GM12891 (cell line): ENCODE data around the gene NDUFAF8.
A peak's percentile ranks its signal among the peaks of the same experiment; 100 is the strongest.

Source experiments
- DNase-seq: peaks from one replicate; pipeline ENCODE4 v3.0.0; 2011; ENCODE audit warnings: low spot score; ENCODE audit not compliant: insufficient read length
- FAIRE-seq: peaks from 2 replicates; lab custom pipeline; 2011; peaks lifted over from hg19 to GRCh38; lab: Jason Lieb, UNC
- PAX5 ChIP-seq: IDR thresholded peaks from 2 replicates; pipeline ENCODE4 v1.6.1; 2011; ENCODE audit warnings: low read length, moderate library complexity, mild to moderate bottlenecking; ENCODE audit not compliant: insufficient read depth, severe bottlenecking
- POLR2A ChIP-seq: IDR thresholded peaks from 2 replicates; pipeline ENCODE4 v1.6.1; 2011; ENCODE audit warnings: low read depth, low read length, control low read depth
- POLR2AphosphoS5 ChIP-seq: IDR thresholded peaks from 2 replicates; pipeline ENCODE4 v1.6.1; 2011; ENCODE audit warnings: low read depth, low read length, control low read depth
- POU2F2 ChIP-seq: IDR thresholded peaks from 2 replicates; pipeline ENCODE4 v1.6.1; 2011; ENCODE audit warnings: low read depth, mild to moderate bottlenecking, control low read depth, low read length, moderate library complexity
- SPI1 ChIP-seq: IDR thresholded peaks from 2 replicates; pipeline ENCODE4 v1.6.1; 2011; ENCODE audit warnings: low read depth, low read length, control low read depth
- TAF1 ChIP-seq: IDR thresholded peaks from 2 replicates; pipeline ENCODE4 v1.6.1; 2011; ENCODE audit warnings: low read depth, low read length, control low read depth

Gene NDUFAF8

DNA sequence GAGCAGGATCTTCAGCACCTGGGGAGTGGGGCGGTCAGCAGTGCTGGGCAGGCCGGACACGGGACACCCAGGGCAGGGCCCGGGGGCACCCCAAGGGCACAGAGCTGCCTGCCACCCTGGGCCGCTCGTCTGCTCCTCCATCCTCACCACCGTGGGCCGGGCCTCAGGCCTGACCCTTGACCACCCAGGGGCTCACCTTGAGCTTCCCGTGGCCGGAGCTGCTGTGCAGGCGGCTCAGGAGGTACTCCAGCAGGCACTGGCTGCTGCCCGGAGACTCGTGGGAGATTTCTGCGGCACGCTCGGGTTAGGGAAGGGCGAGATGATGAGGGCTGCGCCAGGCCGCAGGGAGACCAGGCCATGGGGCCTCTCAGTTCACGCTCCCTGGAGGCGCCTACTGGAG lies 2.3 kb upstream of the NDUFAF8 start:
- TF ChIP-seq TAF1 (no peak), POLR2AphosphoS5 (no peak), POLR2A (no peak), SPI1 (no peak), PAX5 (no peak)
- FAIRE-seq, result no peak
- DNase-seq, result no peak

DNA sequence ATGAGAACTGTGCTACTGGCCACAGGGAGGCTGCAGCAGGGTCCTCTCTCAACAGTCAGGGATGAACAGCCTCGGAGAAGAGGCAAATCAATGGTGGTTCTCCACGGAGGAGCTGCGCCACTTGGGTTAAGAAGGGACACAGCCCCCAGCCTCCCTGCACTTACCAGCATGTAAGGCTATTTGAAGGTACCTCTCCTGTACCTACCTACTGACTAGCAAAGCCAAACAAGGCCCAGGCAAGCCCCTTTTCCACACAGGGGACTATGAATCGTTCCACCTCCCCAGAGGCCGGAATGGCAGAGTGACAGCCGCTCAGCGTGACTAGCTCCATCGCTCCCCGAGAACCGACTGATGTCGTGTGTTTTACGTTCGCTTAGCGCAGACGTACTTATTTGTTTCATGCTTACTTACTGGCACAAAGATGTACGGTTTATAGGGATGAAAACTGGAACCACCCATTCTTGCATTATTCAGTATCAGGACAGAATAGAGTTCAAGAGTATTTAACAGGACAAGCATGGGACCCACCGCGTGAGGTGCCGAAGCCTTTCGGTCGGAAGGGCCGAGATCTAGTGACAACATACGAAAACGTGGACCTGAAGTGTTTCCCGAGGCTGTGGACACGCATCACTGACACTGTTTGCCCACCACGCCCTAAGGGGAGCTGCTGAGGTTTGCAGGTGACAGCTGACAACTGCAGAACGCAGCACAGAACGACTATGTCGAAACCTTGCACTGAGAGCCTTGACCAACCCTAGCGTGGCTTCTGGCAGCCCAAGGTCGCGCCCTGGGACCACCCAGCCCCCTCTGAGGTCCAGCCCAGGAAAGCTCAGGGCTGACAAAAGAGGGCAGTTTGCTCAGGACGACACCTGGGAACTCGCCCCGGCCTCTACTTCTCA lies 1.3 kb upstream of the NDUFAF8 start:
- FAIRE-seq (peak; percentile 81), DNase-seq (no peak)
- TF ChIP-seq SPI1 (no peak), POU2F2 (peak; percentile 22; the same call in 1 of the 2 replicates)

DNA sequence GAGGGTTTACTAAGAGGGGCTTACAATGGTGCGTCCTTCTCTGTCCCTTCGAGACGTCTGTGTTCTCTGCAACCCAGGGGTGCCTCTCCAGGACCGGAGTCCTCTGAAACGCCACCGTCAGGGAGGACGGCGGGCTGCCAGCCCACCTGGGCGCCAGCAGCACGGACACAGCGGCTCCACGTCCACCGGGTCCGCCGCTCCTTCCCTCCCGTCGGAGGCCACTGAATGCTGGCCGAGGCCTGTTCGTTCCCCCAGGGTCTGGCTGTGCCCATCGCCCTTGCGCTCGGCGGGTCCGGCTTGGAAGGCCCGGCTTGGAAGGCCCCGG lies 666 bp upstream of the NDUFAF8 start:
- DNase-seq (no peak), FAIRE-seq (no peak)
- no peak for TF ChIP-seq POU2F2
- no peak for TF ChIP-seq POLR2AphosphoS5
- no peak for TF ChIP-seq PAX5
- no peak for TF ChIP-seq POLR2A
- TF ChIP-seq TAF1, result no peak
- TF ChIP-seq SPI1, result no peak

GRCh38 chr17:81239714-81240555 lies 817 bp downstream of the NDUFAF8 start:
- TF ChIP-seq POLR2A, result peak; percentile 36; the same call in 1 of the 2 replicates
- no peak for TF ChIP-seq TAF1
- 0 out of 2 replicates have a peak, but pooled peaks have one; percentile 24 for TF ChIP-seq POLR2AphosphoS5
- no peak for TF ChIP-seq POU2F2
- DNase-seq (no peak), FAIRE-seq (no peak)

- FAIRE-seq (peak; percentile 35), DNase-seq (no peak)
- no peak for TF ChIP-seq POU2F2
- no peak for TF ChIP-seq TAF1
- no peak for TF ChIP-seq POLR2AphosphoS5
- no peak for TF ChIP-seq POLR2A
- TF ChIP-seq SPI1, result no peak
- no peak for TF ChIP-seq PAX5
Measured at GRCh38 chr17:81240761-81241160, 1.6 kb downstream of the NDUFAF8 start.

DNA sequence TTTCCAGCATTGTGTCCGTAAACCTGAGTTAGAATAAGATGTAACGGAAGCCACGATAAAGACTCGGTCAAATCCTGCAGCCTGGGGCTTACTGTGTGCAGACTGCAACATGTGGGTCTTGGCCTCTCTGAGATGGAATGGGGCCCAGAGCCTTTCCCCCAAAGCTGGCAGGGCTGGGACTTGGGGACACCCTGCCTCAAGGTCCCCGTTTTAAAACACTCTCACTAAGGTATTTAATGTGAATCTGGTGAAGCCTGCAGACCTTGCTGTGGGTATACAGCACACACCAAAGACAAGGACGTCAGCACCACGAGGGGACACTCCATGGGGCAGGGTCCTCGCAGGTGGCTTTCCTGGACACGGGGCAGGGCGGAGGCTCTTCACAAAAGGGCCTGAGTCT lies 2.1 kb downstream of the NDUFAF8 start:
- no peak for DNase-seq
- peak; percentile 13 for FAIRE-seq
- TF ChIP-seq SPI1, result no peak
- no peak for TF ChIP-seq PAX5
- no peak for TF ChIP-seq POU2F2
- no peak for TF ChIP-seq POLR2A
- no peak for TF ChIP-seq POLR2AphosphoS5
- TF ChIP-seq TAF1, result no peak

DNA sequence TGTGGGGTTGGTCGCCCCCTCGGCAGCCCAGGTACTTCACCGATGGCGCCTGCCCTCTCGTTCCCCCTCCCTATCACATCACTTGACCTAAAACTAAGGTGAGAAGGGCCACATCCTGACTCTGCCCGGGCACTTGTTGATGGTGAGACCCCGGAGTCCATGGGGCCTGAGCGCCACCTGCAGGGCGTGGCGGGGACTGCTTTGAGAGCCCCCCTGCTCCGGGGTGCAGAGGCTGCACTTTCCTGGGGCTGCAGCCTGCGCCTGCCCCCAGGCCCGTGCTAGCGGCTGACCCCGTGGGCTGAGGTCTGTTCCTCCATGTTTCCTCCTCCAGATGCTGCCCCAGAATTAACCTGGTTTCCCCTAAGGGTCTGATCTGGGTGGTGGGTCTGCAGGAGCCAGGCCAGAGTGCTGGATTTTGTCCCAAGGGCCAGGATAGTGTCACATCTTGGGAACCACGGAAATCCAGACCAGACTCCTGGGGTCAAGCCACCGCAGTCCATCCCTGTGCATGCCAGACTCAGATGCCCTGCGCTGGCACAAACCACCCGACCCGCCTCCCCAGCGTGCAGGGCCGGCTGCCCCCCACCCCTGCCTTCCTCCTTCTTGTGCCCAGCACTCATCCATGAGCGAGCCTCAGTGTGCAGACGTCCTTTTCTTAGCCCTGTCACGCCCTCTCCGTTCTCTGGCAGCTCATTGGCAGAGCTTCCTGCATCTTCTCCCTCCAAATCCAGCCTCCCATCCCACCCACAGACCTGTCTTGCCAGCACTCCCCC lies 2.7 kb downstream of the NDUFAF8 start:
- DNase-seq (peak; percentile 79), FAIRE-seq (peak; percentile 88)
- TF ChIP-seq POU2F2 (0 out of 2 replicates have a peak, but pooled peaks have one; percentile 18), POLR2AphosphoS5 (peak; percentile 69; the same call in 1 of the 2 replicates), SPI1 (no peak), POLR2A (peak; percentile 35; the same call in 1 of the 2 replicates)

DNA sequence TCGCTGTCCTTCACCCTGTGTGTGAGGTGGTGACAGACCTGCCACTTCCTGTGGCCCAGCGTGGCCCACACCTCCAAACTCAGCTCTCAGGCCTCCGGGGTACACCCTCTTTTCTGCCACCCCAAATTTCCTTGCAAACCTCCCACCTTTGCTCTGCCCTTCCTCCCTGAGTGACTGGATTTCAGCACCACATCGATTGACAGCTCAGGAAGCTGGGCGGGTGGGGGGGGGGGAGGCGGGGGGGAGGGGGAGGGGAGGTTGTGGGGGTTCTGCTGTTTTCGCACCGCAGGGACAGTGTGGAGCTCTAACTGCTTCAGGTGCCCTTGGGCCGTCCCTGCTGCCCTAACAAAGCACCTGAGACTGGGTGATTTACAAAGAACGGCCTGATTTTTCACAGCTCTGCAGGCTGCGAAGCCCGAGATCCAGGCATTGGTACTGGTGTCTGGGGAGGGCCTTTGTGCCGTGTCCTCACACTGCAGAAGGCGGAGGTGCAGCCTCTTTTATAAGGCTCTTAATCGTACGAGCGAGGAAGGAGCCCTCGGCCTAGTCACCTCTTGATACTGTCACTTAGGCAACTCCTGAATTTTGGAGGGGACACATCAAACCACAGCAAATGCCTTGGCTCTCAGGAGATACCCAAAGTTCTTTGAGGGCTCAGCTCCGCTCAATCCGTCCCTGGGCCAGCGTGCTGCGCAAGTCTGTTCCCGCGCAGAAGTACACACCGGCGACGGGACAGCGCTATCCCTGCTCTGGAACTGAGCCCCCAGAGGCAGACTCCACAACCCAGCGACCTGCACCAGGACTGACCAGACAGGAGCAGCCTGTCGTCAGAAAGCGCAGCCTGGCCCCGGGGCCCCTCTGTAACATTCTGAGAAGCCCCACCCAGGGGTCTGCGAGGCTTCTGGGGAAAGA lies 3.6 kb downstream of the NDUFAF8 start:
- FAIRE-seq (no peak), DNase-seq (no peak)
- no peak for TF ChIP-seq POU2F2
- 0 out of 2 replicates have a peak, but pooled peaks have one; percentile 9 for TF ChIP-seq POLR2AphosphoS5
